Measurements from ENCODE around the gene SYNDIG1. TPM values are rescaled to one million over a fixed set of nuclear protein-coding genes. Genes with fewer than 3 reads are reported as not detected.
A peak's percentile ranks its signal among the peaks of the same experiment; 100 is the strongest.

SYNDIG1 gene
- polyA plus RNA-seq, 2 of the 4 experiments (the other 2 are of a cell fraction): 0.96 to 2.6 TPM

DNA sequence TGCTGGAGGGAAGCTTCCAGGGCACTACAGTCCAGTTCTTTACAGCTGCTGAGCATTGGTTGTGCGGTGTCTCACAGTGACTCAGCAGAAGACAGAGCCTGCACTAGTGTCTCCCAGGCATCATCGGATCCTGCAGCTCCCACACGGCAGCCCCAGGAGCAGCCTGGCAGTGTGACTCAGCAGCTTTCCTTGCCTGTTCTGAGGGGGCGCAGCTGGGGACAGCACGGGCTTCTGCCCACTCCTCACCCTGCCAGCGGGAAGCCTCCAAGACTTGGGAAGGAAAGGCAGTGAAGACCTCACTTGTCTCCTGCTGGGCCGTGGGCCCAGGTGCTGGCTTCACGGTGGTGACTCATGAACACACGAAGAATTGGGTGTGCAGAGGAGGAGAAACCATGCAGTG, 165.4 kb downstream of the SYNDIG1 start (continued):
- TF ChIP-seq REST (IDR thresholded peaks at IDR 0.05) (no peak), ZC3H11A (IDR thresholded peaks at IDR 0.05) (no peak), RNF2 (IDR thresholded peaks at IDR 0.05; ENCODE audit: borderline replicate concordance, low read depth) (no peak), TFCP2L1 (CRISPR knock-in tag; IDR thresholded peaks at IDR 0.05) (0 out of 2 replicates have a peak, but pooled peaks have one; percentile 8), NFE2L2 (conservative IDR thresholded peaks at IDR 0.05; ENCODE audit: low read length) (peak; percentile 95), HEYL (CRISPR knock-in tag; IDR thresholded peaks at IDR 0.05) (no peak), HOXA7 (CRISPR knock-in tag; IDR thresholded peaks at IDR 0.05) (no peak), ELK1 (IDR thresholded peaks at IDR 0.05; ENCODE audit: low read depth, low read length) (no peak), EHF (CRISPR knock-in tag; IDR thresholded peaks at IDR 0.05) (no peak; the same call in 1 of the 2 replicates), CHD4 (IDR thresholded peaks at IDR 0.05; ENCODE audit: borderline replicate concordance) (no peak), RAD21 (conservative IDR thresholded peaks at IDR 0.05 in 1 of 2, IDR thresholded peaks at IDR 0.05 in 1 of 2) (0 out of 5 replicates have a peak, but pooled peaks of 1 of the 2 experiments have one; percentile 22), NPAS2 (CRISPR knock-in tag; IDR thresholded peaks at IDR 0.05; ENCODE audit: borderline replicate concordance) (peak; percentile 55; the same call in 1 of the 2 replicates), RFX5 (IDR thresholded peaks at IDR 0.05) (no peak), CBX2 (IDR thresholded peaks at IDR 0.05; ENCODE audit: borderline replicate concordance, low read depth) (no peak), JUN (IDR thresholded peaks at IDR 0.05) (no peak; a peak in 2 of 5 replicates), CBX8 (IDR thresholded peaks at IDR 0.05) (no peak), ZSCAN20 (CRISPR knock-in tag; IDR thresholded peaks at IDR 0.05) (peak; percentile 65; the same call in 1 of the 2 replicates), ZNF302 (CRISPR knock-in tag; IDR thresholded peaks at IDR 0.05) (peak; percentile 57; the same call in 1 of the 2 replicates), MAFK (IDR thresholded peaks at IDR 0.05; ENCODE audit: partially characterized antibody) (peak; percentile 100), ATOH8 (CRISPR knock-in tag; IDR thresholded peaks at IDR 0.05; ENCODE audit: low read depth) (peak; percentile 43; the same call in 1 of the 2 replicates), HMGXB4 (CRISPR knock-in tag; IDR thresholded peaks at IDR 0.05; ENCODE audit: borderline replicate concordance) (no peak), EP300 (IDR thresholded peaks at IDR 0.05) (0 out of 5 replicates have a peak, but pooled peaks of 1 of the 2 experiments have one; percentile 27), KDM5A (IDR thresholded peaks at IDR 0.05) (no peak), JUNB (IDR thresholded peaks at IDR 0.05) (peak; percentile 46; the same call in 1 of the 2 replicates), POLR2A (IDR thresholded peaks at IDR 0.05; ENCODE audit: low read length) (no peak), MAZ (IDR thresholded peaks at IDR 0.05; ENCODE audit: borderline replicate concordance, low read depth, low read length) (no peak), POLR2AphosphoS2 (conservative IDR thresholded peaks at IDR 0.05; ENCODE audit: low read length) (no peak), BHLHE40 (IDR thresholded peaks at IDR 0.05; ENCODE audit: low read depth, low read length) (no peak), SMC3 (IDR thresholded peaks at IDR 0.05) (peak; percentile 26; the same call in 1 of the 3 replicates), CEBPB (IDR thresholded peaks at IDR 0.05) (no peak)
- TF ChIP-seq, protein P1, sequence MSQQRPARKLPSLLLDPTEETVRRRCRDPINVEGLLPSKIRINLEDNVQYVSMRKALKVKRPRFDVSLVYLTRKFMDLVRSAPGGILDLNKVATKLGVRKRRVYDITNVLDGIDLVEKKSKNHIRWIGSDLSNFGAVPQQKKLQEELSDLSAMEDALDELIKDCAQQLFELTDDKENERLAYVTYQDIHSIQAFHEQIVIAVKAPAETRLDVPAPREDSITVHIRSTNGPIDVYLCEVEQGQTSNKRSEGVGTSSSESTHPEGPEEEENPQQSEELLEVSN (IDR thresholded peaks at IDR 0.05; ENCODE audit: borderline replicate concordance, low read depth): peak; percentile 86
- TF ChIP-seq, protein P2, sequence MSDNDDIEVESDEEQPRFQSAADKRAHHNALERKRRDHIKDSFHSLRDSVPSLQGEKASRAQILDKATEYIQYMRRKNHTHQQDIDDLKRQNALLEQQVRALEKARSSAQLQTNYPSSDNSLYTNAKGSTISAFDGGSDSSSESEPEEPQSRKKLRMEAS (IDR thresholded peaks at IDR 0.05): peak; percentile 91
- TF ChIP-seq, protein P3, sequence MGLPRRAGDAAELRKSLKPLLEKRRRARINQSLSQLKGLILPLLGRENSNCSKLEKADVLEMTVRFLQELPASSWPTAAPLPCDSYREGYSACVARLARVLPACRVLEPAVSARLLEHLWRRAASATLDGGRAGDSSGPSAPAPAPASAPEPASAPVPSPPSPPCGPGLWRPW (IDR thresholded peaks at IDR 0.05): no peak
- TF ChIP-seq, protein P4, sequence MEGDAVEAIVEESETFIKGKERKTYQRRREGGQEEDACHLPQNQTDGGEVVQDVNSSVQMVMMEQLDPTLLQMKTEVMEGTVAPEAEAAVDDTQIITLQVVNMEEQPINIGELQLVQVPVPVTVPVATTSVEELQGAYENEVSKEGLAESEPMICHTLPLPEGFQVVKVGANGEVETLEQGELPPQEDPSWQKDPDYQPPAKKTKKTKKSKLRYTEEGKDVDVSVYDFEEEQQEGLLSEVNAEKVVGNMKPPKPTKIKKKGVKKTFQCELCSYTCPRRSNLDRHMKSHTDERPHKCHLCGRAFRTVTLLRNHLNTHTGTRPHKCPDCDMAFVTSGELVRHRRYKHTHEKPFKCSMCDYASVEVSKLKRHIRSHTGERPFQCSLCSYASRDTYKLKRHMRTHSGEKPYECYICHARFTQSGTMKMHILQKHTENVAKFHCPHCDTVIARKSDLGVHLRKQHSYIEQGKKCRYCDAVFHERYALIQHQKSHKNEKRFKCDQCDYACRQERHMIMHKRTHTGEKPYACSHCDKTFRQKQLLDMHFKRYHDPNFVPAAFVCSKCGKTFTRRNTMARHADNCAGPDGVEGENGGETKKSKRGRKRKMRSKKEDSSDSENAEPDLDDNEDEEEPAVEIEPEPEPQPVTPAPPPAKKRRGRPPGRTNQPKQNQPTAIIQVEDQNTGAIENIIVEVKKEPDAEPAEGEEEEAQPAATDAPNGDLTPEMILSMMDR (IDR thresholded peaks at IDR 0.05): no peak
